CD4-positive, alpha-beta T cell treated with Interleukin-21 for 1 hour (primary cell): ENCODE measurements around the gene RAD1.
"Not testable (repeated sequence)": the region's sequence is repeated elsewhere in the genome, so short reads cannot be mapped to it uniquely, and the experiment has no call there.

ENCODE experiments used
- DNase-seq: peaks from one replicate; pipeline ENCODE4 v3.0.0-alpha.2; 2020

RAD1 gene, protein sequence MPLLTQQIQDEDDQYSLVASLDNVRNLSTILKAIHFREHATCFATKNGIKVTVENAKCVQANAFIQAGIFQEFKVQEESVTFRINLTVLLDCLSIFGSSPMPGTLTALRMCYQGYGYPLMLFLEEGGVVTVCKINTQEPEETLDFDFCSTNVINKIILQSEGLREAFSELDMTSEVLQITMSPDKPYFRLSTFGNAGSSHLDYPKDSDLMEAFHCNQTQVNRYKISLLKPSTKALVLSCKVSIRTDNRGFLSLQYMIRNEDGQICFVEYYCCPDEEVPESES

DNA sequence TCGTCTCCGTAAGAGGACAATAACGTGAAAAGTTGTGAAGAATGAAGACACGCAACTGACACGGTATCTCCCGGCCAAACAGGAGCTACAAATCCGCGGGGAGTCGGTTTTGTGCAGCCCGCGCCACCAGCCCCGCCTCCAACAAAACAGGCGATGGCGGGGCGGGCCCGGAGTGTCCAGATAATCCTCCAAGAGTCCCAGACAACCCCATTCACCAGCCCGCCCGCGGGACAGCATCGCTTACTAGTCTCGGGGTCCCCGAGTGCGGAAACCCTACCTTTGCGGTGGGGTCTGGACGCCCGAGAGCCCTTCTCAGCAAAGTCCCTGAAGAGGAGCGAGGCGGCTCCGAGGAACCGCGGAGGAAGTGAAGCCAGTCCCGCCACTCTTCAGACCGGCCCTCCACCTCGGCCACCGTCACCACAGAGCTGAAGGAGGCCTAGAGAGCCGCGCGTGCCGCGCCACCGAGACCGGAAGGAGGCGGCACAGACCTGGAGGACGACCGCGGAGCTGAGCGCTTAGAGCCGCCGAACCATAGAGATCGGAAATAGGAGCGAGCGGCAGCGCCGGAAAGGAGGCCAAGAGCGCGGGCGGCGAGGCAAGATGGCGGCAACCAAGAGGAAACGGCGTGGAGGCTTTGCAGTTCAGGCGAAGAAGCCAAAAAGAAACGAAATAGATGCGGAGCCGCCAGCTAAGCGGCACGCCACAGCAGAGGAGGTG, at the start of gene RAD1, which contains the start of gene BRIX1:
RAD1 (minus strand) TSS at position 366 of the 717 bp plus-strand sequence. CDS start 612 bp downstream, outside the sequence.
BRIX1 (plus strand) TSS at position 573 of the 717 bp plus-strand sequence; CDS start at position 601, 28 bp downstream.
- peak; percentile 94 for DNase-seq

DNA sequence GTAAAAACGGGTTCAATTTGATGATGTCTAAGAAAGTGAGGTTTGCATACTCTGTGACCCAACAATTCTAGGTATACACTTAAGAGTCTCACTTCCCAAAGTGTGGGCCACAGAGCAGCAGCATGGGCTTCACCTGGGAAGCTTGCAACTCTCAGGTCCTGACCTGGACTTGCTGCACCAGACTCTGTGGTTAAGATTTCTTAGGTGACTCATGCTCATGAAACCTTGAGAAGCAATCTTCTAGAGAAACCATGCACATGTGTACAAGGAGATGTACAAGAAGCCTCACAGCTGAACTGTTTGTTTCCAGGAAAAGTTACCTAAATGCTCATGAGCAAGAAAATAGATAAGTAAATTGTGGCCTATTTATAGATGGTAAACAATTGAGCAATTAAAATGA, 44.0 kb upstream of the RAD1 start:
- no peak for DNase-seq

DNA sequence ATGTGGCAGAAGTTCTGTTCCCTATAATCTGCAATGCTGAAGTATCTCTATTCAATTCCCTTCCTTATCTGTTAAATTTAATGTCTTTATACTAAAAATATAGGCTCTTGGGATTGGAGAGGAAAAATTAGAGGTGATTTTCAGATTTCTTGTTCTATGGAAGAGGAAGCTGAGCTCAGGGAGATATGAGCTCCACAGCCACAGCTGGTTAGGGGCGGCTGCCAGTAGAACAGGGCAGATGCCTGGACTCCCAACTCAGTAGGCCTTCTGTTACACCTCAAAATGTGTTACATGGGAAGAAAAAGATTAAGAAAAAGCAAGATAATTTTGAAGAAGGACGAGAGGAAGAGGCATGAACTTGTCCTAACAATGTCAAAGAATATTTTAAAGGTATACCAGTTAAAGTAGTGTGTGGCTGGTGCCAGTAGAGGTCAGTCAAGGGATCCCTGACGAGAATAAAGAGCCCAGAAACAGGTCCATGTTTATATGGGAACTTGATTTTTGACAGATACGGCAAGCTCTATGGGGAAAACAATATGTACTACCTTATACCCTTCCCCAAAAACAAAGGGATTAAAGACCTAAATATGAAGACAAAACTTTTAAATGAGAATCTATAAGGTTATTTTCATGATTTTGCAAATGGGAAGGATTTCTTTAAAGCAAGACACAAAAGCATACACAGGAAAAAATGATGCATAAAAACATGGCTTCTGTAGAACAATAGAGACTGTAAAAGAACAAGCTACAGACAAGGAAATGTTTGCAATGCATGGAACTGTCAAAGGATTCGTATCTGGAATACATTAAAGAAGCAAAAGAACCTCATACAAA, 42.8 kb upstream of the RAD1 start:
- peak; percentile 7 for DNase-seq

DNA sequence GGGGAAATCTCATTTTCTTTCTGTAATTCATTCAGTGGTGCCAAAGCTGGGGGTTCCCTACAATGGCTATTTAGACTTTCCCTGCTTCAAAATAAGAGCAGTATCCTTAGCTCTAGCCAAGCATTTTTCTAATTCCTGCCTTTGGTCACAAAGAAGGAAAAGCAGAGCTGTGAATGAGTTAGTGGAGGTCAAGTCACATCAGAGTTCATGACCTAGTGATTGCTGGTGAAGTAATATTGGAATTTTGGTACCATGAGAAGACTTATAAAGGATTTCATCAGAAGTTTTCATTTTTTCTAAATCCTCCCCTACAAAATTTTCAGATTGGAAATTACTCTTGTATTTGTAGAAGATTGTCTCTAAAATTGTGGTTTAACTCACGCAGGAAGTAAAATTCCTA, 42.0 kb upstream of the RAD1 start:
- no peak for DNase-seq

DNA sequence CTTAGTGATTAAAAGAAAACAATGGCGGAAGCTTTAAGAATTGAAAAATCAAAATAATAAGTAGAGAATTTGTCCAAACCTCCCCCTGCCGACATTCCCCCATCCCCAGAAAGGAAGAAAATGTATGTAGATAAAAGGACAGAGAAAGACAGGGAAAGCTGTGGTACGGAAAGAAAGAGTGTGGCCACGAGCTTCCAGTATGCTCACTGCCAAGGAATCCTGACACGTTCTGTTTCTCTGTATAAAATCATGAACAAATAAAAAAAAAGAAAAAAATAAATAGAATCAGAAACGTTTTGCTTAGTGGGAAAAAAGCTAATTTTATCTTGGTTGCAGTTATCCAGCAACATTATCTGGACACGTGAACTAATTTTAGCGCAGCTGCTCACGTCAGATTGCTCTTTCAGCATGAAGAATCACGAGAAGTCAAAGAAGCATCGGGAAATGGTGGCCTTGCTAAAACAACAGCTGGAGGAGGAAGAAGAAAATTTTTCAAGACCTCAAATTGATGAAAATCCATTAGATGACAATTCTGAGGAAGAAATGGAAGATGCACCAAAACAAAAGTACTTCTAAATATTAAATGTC, 29.2 kb upstream of the RAD1 start:
- no peak for DNase-seq

DNA sequence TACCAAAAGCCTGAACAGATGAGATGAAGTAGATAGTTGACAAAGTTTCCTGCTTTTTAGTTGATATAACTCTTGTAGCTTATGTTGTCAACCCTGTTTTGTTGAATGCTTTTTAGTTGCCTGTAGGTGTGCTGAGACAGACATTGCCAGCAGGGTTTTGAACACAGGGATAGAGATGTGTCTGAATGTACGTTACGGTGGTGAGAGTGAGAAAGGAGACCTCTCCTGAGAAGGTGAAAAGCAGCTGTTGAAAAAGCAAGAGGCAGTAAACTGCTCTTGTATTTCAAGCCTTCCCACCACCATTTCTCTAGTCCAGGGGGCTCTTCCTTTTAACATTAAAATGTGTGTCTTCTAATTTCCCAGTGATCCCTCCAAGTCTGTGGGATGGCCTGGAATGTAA, 28.7 kb upstream of the RAD1 start:
- DNase-seq: no peak

DNA sequence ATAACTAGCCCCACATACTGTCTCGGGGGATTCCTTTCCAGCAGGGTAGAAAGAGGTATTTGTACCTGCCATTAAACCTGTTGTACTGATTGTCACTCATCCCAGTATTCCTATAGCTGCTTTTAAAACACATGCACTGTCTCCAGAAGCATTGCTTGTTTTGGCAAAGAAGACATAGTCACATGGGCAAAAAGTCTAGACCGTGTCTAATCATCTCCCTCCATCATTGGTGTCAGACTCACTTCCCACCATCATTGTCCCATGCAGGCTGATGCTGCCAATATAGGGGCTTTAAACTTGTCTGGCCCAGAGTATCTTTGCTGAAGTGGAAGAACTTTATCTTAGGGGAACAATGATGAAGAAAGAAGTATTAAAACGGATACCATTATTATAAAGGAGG, 26.6 kb upstream of the RAD1 start:
- no peak for DNase-seq

DNA sequence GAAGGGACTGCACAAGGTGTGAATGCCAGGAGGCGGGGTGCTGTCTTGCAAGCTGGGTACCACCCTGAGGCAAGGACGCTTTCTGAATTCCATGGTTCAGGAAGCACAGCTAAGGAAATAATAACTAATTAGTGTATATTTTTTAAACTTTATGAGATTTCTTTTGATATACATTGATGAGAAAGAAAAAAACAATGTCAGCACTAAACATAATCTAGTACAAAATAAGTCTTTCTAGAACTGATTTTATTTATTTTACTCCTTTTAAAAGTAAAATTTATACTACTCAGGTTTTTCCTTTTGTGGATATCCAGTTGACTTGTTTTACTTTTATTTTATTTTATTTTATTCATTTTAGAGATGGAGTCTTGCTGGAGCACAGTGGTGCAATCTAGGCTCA, 17.6 kb upstream of the RAD1 start:
- DNase-seq: no peak

DNA sequence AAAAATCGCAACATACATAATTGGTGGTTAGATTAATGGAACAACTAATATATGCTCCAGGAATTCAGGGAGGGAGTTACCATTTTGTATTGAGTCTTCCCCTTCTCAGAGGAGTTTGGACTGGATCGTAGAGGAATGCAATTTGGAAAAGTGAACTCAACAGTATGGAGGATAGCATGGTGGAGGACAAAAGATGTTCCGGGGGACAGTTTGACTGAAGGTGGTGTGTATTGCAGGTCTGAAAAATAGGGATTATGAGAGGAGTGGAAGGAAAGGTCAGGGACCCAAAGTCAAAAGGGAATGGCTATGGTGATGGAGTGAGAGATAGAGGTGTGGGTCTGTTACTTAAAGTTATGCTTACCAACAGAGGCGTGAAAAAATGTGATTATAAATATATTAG, 15.6 kb upstream of the RAD1 start:
- no peak for DNase-seq

DNA sequence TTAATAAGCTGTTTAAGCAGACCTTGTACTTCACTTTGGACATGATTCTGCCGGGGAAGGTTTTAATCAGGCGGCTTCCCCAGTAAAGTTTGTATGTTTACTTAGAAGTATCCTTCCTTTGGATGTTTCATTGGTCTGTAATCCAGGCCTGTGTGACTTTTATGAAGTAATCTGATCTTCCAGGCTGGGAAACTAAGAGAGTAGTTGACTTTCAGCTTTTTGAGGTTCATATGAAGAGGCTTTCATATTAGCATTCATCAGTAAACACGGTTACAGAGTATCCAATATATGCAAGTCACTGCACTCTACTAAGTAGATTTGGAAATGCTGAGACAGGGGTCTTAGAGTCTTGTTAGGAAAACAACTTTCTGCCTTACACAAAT, 15.1 kb upstream of the RAD1 start:
- DNase-seq: no peak

DNA sequence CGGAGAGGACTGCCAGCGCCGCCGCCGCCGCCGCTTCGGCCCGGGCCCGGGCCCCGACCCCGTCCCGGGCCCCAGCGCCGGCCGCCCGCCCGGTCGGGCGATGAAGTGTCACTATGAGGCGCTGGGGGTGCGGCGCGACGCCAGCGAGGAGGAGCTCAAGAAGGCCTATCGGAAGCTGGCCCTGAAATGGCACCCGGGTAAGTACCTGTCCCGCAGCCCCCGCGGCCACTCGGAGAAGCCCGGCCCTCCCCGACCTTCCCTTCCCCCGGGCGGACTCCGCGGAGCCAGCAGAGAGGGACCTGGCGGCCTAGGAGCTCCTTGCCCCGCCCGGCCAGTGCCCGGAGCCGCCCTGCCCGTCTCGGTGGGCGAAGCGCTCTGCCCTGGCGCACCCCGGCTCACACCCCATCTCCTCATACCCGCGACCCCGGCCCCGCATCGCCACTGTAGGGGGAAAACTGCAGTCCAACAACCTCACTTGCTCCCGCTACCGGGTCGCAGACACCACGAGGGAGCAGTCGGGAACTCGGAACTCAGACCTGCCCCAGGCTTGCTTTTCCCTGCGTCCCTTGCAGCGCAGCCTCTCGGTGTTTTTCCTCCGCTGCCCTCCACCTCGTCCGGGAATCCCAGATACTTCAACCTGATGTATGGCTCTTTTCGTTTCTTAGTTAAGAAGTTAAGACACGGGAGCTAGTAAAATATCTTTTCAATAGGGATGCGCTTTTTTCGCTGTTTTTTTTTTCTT, 14.6 kb upstream of the RAD1 start:
- DNase-seq: peak; percentile 86

DNA sequence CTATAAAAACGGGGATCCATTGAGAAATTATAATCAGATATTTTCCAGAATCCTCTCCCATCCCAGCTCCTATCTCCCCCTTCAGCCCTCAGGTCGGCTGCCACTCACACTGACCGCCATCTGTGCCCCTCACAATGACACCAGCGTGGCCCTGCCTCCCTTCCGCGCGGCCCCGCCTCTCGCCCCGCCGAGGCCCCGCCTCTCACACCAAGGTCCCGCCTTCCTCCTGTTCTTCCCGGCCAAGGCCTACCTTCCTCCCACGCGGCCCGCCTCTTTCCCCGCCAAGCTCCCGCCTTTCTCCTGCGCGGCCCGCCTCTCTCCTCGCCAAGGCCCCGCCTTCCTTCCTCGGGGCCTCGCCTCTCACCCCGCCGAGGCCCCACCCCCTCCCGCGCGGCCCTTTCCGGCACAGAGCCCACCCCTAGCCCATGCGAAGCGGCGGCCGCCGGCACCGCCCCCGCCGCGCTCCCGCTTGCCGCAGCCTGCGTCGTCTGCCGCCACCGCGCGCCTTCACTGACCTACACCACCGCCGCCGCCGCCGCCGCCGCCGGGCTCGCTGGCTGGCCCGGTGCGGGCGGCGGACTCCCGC, 13.9 kb upstream of the RAD1 start, which contains the start of gene DNAJC21:
DNAJC21 (plus strand) TSS at position 426 of the 586 bp plus-strand sequence. CDS start 261 bp downstream, outside the sequence.
- DNase-seq: peak; percentile 98

DNA sequence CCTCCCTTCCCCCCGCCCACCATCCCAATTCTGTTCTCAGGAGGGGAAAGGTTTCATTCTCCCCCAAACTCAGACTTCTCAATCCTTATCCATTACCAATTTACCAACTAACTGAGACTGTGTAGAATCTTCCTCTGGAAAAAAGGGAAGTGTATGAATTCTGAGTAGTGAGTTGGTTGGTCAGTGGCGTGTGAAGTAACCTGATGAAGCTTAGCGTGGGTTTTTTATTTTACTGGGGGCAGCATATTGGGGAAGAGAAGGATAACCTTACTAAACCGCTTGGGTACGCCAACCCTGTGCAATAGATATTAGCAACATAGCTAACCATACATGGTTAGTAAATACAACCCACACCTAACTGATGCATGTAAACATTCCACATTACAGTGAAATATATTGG, 13.0 kb upstream of the RAD1 start:
- no peak for DNase-seq

DNA sequence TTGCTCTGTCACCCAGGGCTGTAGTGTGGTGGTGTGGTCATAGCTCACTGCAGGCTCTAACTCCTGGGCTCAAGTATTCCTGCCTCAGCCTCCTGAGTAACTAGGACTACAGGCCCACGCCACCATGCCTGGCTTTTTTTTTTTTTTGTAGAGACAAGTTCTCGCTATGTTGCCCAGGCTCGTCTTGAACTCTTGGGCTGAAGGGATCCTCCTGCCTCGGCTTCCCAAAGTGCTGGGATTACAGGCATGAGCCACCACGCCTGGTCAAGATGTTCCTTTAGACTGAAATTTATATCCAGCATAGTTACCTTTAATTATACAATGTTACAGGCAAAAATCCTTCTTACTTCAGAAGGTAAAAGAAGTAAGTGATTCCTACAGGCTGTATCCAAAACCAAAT, 12.5 kb upstream of the RAD1 start:
- DNase-seq: no peak

DNA sequence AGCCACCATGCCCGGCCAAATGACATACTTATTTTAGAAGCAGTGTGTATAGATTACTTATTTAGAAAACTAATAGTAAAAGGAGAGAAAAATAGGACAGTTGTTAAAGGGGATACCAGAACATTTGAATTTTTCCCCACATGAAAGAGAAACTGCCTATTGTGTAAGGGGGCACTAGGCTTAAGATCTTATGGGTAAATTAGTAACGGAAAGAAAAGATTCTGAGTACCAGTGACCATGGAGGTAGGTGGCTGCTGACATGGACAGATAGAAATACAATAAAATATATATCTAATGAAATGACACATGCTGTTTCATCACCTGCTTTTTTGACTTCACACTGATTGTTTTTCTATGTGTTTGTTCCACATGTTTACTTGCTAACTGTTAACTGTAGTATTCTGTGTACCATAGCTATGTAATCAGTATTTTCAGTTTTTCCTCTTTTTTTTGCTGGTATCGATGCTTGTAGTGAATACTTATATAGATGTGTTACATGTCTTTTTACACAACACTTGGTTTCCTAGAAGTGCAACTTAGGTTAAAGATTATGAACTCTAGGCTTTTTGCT, 11.1 kb upstream of the RAD1 start:
- no peak for DNase-seq

DNA sequence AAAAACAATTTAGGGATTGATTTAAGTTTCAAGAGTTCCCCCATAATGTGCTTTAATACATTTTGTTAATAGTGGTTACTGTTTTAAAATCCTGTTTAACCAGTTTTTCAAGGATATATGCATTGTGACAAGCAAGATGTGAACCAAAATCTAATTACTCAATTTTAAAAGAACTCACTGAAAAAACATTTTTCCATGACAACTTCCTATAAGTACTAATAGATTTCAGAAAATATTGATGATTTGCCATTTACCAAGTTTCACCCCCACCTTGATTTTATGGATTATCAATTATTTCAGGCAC, 9.1 kb upstream of the RAD1 start:
- DNase-seq: no peak

DNA sequence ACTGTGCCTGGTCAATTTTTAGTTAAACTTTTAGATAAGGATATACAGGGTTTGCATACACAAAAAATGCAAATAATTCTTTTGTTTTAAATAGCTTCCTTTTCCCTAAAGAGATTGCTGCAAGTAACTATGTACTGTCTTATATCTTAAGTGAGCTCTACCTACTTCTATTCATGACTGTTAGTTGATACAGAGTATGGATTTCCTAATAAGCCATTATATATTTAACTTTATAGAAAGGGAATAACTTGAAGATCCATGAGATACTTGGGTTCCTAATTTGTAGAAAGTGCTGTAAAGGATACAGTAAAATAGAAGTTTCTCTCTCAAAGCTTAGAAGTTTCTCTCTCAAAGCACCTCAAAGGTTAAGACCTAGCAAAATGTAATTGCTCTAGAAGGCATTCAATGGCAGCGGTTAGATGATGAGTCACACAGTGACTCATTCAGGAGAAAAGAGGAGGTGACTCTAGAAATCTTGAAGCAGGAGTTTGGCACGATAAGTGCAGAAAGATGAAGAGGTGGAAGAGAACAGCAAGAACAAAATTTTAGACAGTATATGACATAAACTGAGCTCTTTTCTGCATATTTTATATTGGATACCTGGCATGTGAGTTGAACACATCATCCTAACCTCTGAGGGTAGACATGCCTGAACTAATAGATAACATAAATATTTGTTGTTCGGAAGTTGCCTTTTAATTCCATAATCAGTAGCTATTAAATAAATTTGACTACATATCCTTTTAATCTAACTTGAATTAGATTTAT, 8.6 kb upstream of the RAD1 start:
- DNase-seq: no peak

DNA sequence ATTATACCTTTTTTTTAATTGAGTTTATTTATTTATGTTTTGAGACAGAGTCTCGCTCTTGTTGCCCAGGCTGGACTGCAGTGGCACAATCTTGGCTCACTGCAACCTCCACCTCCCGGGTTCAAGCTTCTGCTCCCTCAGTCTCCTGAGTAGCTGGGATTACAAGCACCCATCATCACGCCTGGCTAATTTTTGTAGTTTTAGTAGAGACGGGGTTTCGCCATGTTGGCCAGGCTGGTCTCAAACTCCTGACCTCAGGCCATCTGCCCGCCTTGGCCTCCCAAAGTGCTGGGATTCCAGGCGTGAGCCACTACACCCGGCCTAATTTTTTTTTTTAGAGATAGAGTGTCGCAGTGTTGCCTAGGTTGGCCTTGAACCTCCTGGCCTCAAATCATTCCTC, 8.0 kb upstream of the RAD1 start:
- not testable (repeated sequence) for DNase-seq

DNA sequence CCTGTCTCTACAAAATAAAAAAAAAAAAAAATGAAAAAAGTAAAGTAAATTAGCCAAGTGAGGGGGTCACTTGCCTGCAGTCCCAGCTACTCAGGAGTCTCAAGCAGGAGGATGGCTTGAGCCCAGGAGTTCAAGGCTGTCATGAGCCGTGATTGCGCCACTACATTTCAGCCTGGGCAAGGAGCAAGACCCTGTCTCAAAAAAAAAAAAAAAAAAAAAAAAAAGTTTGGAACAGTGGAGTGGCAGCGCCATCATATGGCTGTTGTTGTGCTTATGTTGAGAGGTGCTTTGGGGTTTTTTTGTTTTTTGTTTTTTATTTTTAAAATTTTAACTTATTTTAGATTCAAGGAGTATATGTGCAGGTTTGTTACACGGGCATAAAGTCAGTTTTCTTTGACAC, 3.8 kb upstream of the RAD1 start:
- no peak for DNase-seq

DNA sequence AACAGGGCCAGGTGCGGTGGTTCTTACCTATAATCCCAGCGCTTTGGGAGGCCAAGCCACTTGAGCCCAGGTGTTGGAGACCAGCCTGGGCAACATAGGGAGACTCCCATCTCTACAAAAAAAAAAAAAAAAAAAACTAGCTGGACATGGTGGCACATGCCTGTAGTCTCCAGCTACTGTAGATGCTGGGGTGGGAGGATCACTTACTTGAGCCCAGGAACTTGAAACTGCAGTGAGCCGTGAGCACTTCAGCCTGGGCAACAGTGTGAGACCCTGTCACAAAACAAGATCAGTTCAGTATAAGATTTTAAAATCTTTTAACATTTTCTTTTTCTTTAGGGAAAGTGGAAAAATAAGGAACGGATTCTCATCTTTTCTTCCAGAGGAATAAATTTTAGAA, 2.7 kb upstream of the RAD1 start:
- DNase-seq: no peak

DNA sequence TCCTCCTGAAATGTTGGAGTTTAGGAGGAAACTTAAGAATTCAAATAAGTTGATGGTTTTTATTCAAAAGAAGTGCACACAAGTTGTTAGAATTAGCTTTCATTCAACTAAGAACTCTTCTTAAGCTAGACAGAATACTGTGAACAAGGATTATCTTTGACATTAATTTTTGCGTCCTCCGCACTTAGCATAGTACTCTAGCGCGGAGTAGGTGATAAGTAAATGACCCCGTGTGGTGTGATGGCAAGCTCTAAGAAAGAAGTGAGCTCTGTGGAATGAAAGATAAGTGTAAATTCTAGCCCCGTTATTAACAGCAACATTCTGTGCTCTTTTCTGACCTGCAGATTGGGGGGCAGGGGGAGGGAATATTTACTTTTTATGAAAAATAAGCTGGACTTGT, 1.2 kb upstream of the RAD1 start:
- DNase-seq: no peak
